SK-N-MC (cell line): ENCODE results near the gene PPP4R2.

Experiments
- EZH2 ChIP-seq: fragments of 200-600 bp; sonication (generic); IDR thresholded peaks from one replicate; pipeline ENCODE4 v1.6.1; 2017; ENCODE audit warnings: antibody characterized with exemption
- FOXP2 ChIP-seq: optimal IDR thresholded peaks from 2 replicates; pipeline ENCODE3; 2011; ENCODE audit warnings: mild to moderate bottlenecking, moderate library complexity; ENCODE audit not compliant: insufficient read depth; ENCODE audit errors: extremely low read length, control extremely low read depth
- POLR2AphosphoS5 ChIP-seq: IDR thresholded peaks from 2 replicates; pipeline ENCODE4 v1.6.1; 2012; ENCODE audit warnings: mild to moderate bottlenecking, low read depth, low read length, borderline replicate concordance

DNA sequence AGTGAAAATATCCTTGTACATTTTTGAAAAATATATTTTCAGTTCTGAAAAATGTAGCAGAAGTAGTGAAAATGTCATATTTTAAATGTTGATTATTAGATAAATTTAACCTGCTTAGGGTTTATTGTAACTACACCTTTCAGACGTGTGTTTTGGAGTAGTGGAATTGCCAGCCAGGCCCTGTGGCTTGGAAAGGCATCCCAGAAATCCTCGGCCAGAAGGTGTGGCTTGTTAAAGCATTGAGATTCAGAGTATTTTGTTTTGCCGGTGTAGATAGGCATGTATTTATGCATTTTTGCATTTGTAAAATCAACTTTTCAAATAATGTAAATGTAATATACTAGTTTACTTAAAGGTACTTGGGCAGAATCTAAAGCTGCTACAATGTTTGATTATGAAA lies 71.8 kb downstream of the PPP4R2 start:
- no peak for TF ChIP-seq EZH2
- TF ChIP-seq POLR2AphosphoS5 = no peak
- no peak for TF ChIP-seq FOXP2
